Stimulated activated CD4-positive, alpha-beta T cell treated with anti-CD3 and anti-CD28 coated beads, TNF-alpha, amount 100 ng/mL, for 48 hours (primary cell): Measurements from ENCODE around the gene LHX6.

Experiments used
- DNase-seq, 3 donors: peaks; one replicate each; pipeline ENCODE4 v3.0.0-alpha.2; 2020; ENCODE audit warnings: low read depth in 3 of 3

Gene LHX6

GRCh38 chr9:122216138-122216797 lies 12.5 kb downstream of the LHX6 start:
- no peak for DNase-seq

GRCh38 chr9:122215663-122216062 lies 13.1 kb downstream of the LHX6 start:
- no peak for DNase-seq

- DNase-seq = no peak
These were observed 14.2 kb downstream of the LHX6 start for GRCh38 chr9:122214507-122214906.

GRCh38 chr9:122213589-122214413 lies 15.0 kb downstream of the LHX6 start:
- DNase-seq = peak; percentile 16 to 48 (median 41)

GRCh38 chr9:122213102-122213588 lies 15.6 kb downstream of the LHX6 start:
- DNase-seq = no peak

- no peak for DNase-seq
These were observed 16.2 kb downstream of the LHX6 start for GRCh38 chr9:122212473-122213004.

- DNase-seq = no peak
These were observed 19.3 kb downstream of the LHX6 start for GRCh38 chr9:122209451-122209850.

- DNase-seq = no peak
These were observed 21.7 kb downstream of the LHX6 start for GRCh38 chr9:122207096-122207495.

- DNase-seq = no peak
These were observed 22.4 kb downstream of the LHX6 start for GRCh38 chr9:122206118-122207046.

- no peak for DNase-seq
These were observed 23.6 kb downstream of the LHX6 start for GRCh38 chr9:122205176-122205575.

GRCh38 chr9:122204491-122204890 lies 24.3 kb downstream of the LHX6 start:
- DNase-seq = no peak

GRCh38 chr9:122204055-122204454 lies 24.7 kb downstream of the LHX6 start:
- DNase-seq = no peak

- DNase-seq = no peak
These were observed 26.6 kb downstream of the LHX6 start for GRCh38 chr9:122202111-122202510.

GRCh38 chr9:122201641-122202040 lies 27.1 kb downstream of the LHX6 start:
- DNase-seq = no peak

- DNase-seq = no peak
These were observed 27.7 kb downstream of the LHX6 start for GRCh38 chr9:122200960-122201595.

- DNase-seq = no peak
These were observed 30.9 kb downstream of the LHX6 start for GRCh38 chr9:122197882-122198281.

- DNase-seq = no peak
These were observed 31.3 kb downstream of the LHX6 start for GRCh38 chr9:122197426-122197825.

GRCh38 chr9:122195875-122196274 lies 32.9 kb downstream of the LHX6 start:
- DNase-seq = no peak

- no peak for DNase-seq
These were observed 35.1 kb downstream of the LHX6 start for GRCh38 chr9:122193651-122194050.

- no peak for DNase-seq
These were observed 35.7 kb downstream of the LHX6 start for GRCh38 chr9:122192914-122193525.
